Left ventricle myocardium inferior (tissue), 1 donor: ENCODE data around the gene PDZD2. TPM values are rescaled to one million over a fixed set of nuclear protein-coding genes. Genes with fewer than 3 reads are reported as not detected.

ENCODE experiments used
- DNase-seq: peaks from one replicate; pipeline ENCODE4 v3.0.0-alpha.2; 2020
- H3K27ac ChIP-seq: fragments of 200-600 bp; replicated peaks from 2 replicates; pipeline ENCODE4 v1.8.0; 2021
- H3K27me3 ChIP-seq: fragments of 200-600 bp; 2 replicates; pipeline ENCODE4 v1.8.0; 2021; ENCODE audit warnings: low read depth
- H3K36me3 ChIP-seq: fragments of 200-600 bp; 2 replicates; pipeline ENCODE4 v1.8.0; 2021
- H3K4me1 ChIP-seq: fragments of 200-600 bp; 2 replicates; pipeline ENCODE4 v1.8.0; 2021
- H3K4me3 ChIP-seq: fragments of 200-600 bp; 2 replicates; pipeline ENCODE4 v1.8.0; 2021; ENCODE audit warnings: mild to moderate bottlenecking, moderate library complexity
- H3K9me3 ChIP-seq: fragments of 200-600 bp; replicated peaks from 2 replicates; pipeline ENCODE4 v1.8.0; 2021
- CTCF ChIP-seq: fragments of 200-600 bp; IDR thresholded peaks from 2 replicates; pipeline ENCODE4 v1.8.0; 2021; ENCODE audit warnings: antibody characterized with exemption, mild to moderate bottlenecking, borderline replicate concordance
- intact Hi-C: fragments of 100-400 bp; cut with micrococcal nuclease; formaldehyde crosslinking; loops from one replicate; pipeline ENCODE4 v1.11.0; 2022
- total RNA-seq: library from RNA; stranded (reverse); fragmentation: NEBNext Ultra II Directional; extraction: Animal tissue kit (Norgen Biotek cat#: 25700); gene quantifications from one replicate; pipeline ENCODE4 v1.2.1, GENCODE V29; 2021
- donor health status: DM: no; HTN: yes; CAD: no; lungs with severe emphysema.

PDZD2 gene
- total RNA-seq, 1 donor from 2014 or later = 120 TPM

DNA sequence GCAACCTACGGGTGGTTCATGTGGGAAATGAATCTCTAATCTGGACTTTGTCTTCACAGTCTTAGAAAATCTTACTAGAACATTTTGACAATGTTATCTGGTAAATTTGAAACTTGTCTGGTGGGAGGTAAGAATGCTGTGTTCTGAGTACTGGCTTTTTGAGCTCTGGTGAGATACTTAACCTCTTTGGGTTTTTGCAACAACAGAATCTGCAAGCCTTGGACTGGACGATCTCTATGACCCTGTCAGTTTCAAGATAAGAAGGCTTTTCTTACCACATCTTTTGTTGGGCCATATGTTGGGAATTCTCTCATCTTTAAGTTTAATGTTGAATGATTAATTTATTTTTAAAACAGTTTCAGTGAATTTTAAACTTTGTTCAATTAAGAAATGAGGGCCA lies 422.3 kb downstream of the PDZD2 start:
- no peak for DNase-seq
- Histone ChIP-seq H3K4me1 (peaks cover 12% of the 10 kb centered on the region), H3K27me3 (no peaks in the 10 kb centered on the region), H3K36me3 (peaks cover 82% of the 10 kb centered on the region), H3K9me3 (no peaks in the 10 kb centered on the region), H3K4me3 (no peak overlapping the region), H3K27ac (no peak overlapping the region)
- no peak for TF ChIP-seq CTCF
- intact Hi-C loops = no loop called here

GRCh38 chr5:32066448-32066847 lies 427.5 kb downstream of the PDZD2 start:
- no peaks in the 10 kb centered on the region for H3K9me3 ChIP-seq
- H3K4me3 ChIP-seq = no peak overlapping the region
- no peak for DNase-seq
- no peak for TF ChIP-seq CTCF
- intact Hi-C loops = no loop called here
- no peak overlapping the region for H3K27ac ChIP-seq
- H3K27me3 ChIP-seq = no peaks in the 10 kb centered on the region
- peaks cover 4% of the 10 kb centered on the region for H3K4me1 ChIP-seq
- peaks cover 95% of the 10 kb centered on the region for H3K36me3 ChIP-seq

- H3K9me3 ChIP-seq = no peaks in the 10 kb centered on the region
- H3K27me3 ChIP-seq = no peaks in the 10 kb centered on the region
- intact Hi-C loops = no loop called here
- no peak overlapping the region for H3K4me3 ChIP-seq
- peaks cover 11% of the 10 kb centered on the region for H3K4me1 ChIP-seq
- H3K36me3 ChIP-seq = peaks cover 95% of the 10 kb centered on the region
- DNase-seq = no peak
- TF ChIP-seq CTCF = no peak
- H3K27ac ChIP-seq = no peak overlapping the region
These were observed 429.0 kb downstream of the PDZD2 start for GRCh38 chr5:32067774-32068470.

- Histone ChIP-seq H3K4me1 (peaks cover 11% of the 10 kb centered on the region), H3K27me3 (no peaks in the 10 kb centered on the region), H3K27ac (no peak overlapping the region), H3K9me3 (no peaks in the 10 kb centered on the region), H3K4me3 (no peak overlapping the region), H3K36me3 (peaks cover 95% of the 10 kb centered on the region)
- no peak for TF ChIP-seq CTCF
- DNase-seq = no peak
- intact Hi-C loops = no loop called here
These were observed 429.6 kb downstream of the PDZD2 start for GRCh38 chr5:32068561-32068960.

GRCh38 chr5:32069396-32069795 lies 430.5 kb downstream of the PDZD2 start:
- no peak overlapping the region for H3K4me3 ChIP-seq
- no peak overlapping the region for H3K27ac ChIP-seq
- intact Hi-C loops = no loop called here
- H3K9me3 ChIP-seq = no peaks in the 10 kb centered on the region
- no peaks in the 10 kb centered on the region for H3K27me3 ChIP-seq
- no peak for DNase-seq
- H3K36me3 ChIP-seq = peaks cover 95% of the 10 kb centered on the region
- no peak for TF ChIP-seq CTCF
- peaks cover 19% of the 10 kb centered on the region for H3K4me1 ChIP-seq
